Liver (tissue), 3 donors: Measurements from ENCODE around the gene GTF2H1.

Experiments used
- CTCF ChIP-seq: fragments of 150-350 bp; IDR thresholded peaks from 2 replicates; pipeline ENCODE4 v1.5.1; 2017; ENCODE audit warnings: improper control_type of control experiment, low read depth, low read length; ENCODE audit not compliant: missing input control
- GABPA ChIP-seq, 2 donors: IDR thresholded peaks in 1 of 2; conservative IDR thresholded peaks in 1 of 2; 2 replicates each; pipeline ENCODE4 v1.6.1; 2016; ENCODE audit warnings: antibody characterized with exemption in 2 of 2, mild to moderate bottlenecking in 1 of 2, moderate library complexity in 1 of 2
- donor health status: healthy.
- donor health status: healthy.

- TF ChIP-seq GABPA (IDR thresholded peaks at IDR 0.05 in 1 of 2, conservative IDR thresholded peaks at IDR 0.05 in 1 of 2), result no peak
- no peak for TF ChIP-seq CTCF
These were observed 43.9 kb downstream of the GTF2H1 start for GRCh38 chr11:18366286-18366685.
